Stimulated activated CD4-positive, alpha-beta T cell treated with anti-CD3 and anti-CD28 coated beads, Interleukin-4, amount 100 ng/mL, for 1 hour (primary cell): ENCODE data around the gene PPFIA3.

ENCODE experiments used
- DNase-seq: peaks from one replicate; pipeline ENCODE4 v3.0.0-alpha.2; 2020

Gene PPFIA3

GRCh38 chr19:49182848-49183375 lies 63.6 kb downstream of the PPFIA3 start:
- DNase-seq, result no peak

- DNase-seq, result no peak
Observed at GRCh38 chr19:49186108-49186507, 66.8 kb downstream of the PPFIA3 start.

- DNase-seq, result no peak
Observed at GRCh38 chr19:49188626-49189200, 69.4 kb downstream of the PPFIA3 start.

GRCh38 chr19:49189259-49189658 lies 69.9 kb downstream of the PPFIA3 start:
- DNase-seq, result no peak

GRCh38 chr19:49190781-49191180 lies 71.4 kb downstream of the PPFIA3 start:
- DNase-seq, result no peak

- no peak for DNase-seq
Observed at GRCh38 chr19:49193822-49194394, 74.6 kb downstream of the PPFIA3 start.

GRCh38 chr19:49194408-49194807 lies 75.1 kb downstream of the PPFIA3 start:
- DNase-seq, result no peak

GRCh38 chr19:49196527-49197240 lies 77.3 kb downstream of the PPFIA3 start:
- DNase-seq, result no peak

GRCh38 chr19:49200238-49200862 lies 81.0 kb downstream of the PPFIA3 start:
- DNase-seq, result no peak
